Esophagus squamous epithelium (tissue), 5 donors: ENCODE data around the gene FCN1. TPM values are rescaled to one million over a fixed set of nuclear protein-coding genes. Genes with fewer than 3 reads are reported as not detected.
A peak's percentile ranks its signal among the peaks of the same experiment; 100 is the strongest.

Source experiments
- DNase-seq: peaks from one replicate; lab custom pipeline; 2025; lab: John Stamatoyannopoulos, UW
- H3K27ac ChIP-seq, 4 donors: fragments of 200-600 bp; sonication (generic); one replicate each; pipeline ENCODE4 v1.5.1; 2016 to 2019; ENCODE audit warnings: mild to moderate bottlenecking in 1 of 4
- H3K27me3 ChIP-seq, 4 donors: fragments of 200-600 bp; sonication (generic); 1 replicate in 3 of 4; 2 replicates in 1 of 4; pipeline versions ENCODE4 v1.5.1 to v1.6.0; 2017 to 2021; ENCODE audit warnings: antibody characterized with exemption in 1 of 4
- H3K36me3 ChIP-seq, 3 donors: fragments of 200-600 bp; sonication (generic); one replicate each; pipeline ENCODE4 v1.5.1; 2016 to 2019
- H3K4me1 ChIP-seq, 3 donors: fragments of 200-600 bp; sonication (generic); one replicate each; pipeline ENCODE4 v1.5.1; 2017 to 2019
- H3K4me3 ChIP-seq, 4 donors: fragments of 200-600 bp; sonication (generic); 1 replicate in 3 of 4; 2 replicates in 1 of 4; pipeline ENCODE4 v1.5.1; 2016 to 2019; ENCODE audit warnings: mild to moderate bottlenecking in 2 of 4, moderate library complexity in 1 of 4
- H3K9me3 ChIP-seq, 3 donors: fragments of 200-600 bp; sonication (generic); one replicate each; pipeline ENCODE4 v1.5.1; 2016 to 2019
- CTCF ChIP-seq, 6 experiments: fragments of 450-650 bp in 4 of 6; fragments of 200-600 bp in 2 of 6; sonication (generic) in 2 of 6; IDR thresholded peaks; one replicate each; pipeline ENCODE4 v1.5.1; 2016 to 2019; ENCODE audit warnings: antibody characterized with exemption in 6 of 6, mild to moderate bottlenecking in 4 of 6, moderate library complexity in 4 of 6
- POLR2A ChIP-seq, 4 donors: fragments of 450-650 bp; IDR thresholded peaks; one replicate each; pipeline ENCODE4 v1.6.1; 2017; ENCODE audit warnings: antibody characterized with exemption in 4 of 4, mild to moderate bottlenecking in 4 of 4, moderate library complexity in 3 of 4
- WGBS, 2 donors: methylation state at CpG; one replicate each; pipeline ENCODE4 v1.1.5; 2018; 5-methylcytosine and 5-hydroxymethylcytosine counted together
- intact Hi-C: fragments of 100-400 bp; cut with DNase I; formaldehyde crosslinking; loops from one replicate; pipeline ENCODE4 v1.15.0; 2022
- total RNA-seq, 4 donors: library from RNA; depleted of rRNA; stranded (reverse); fragments of >200 nt; gene quantifications; one replicate each; pipeline ENCODE4 v1.1.0, GENCODE V29; 2016
- donor health status: DM: yes; HTN: yes; CAD: no.

FCN1 gene
- total RNA-seq, 4 donors from 2014 or later = 0.22 to 5.7 (median 0.76) TPM; not detected in 1

GRCh38 chr9:134928436-134929192 lies 10.9 kb upstream of the FCN1 start:
- H3K27me3 ChIP-seq = peaks cover 0 to 54% (median 0%) of the 10 kb centered on the region in 4 donors
- H3K4me3 ChIP-seq = no peak overlapping the region
- WGBS, 2 donors = 83 to 94% methylated on average over 2 to 5 of the region's 15 CpGs
- TF ChIP-seq POLR2A (IDR thresholded peaks at IDR 0.05) (no peak), CTCF (IDR thresholded peaks at IDR 0.05) (no peak)
- no peaks in the 10 kb centered on the region for H3K9me3 ChIP-seq
- no peak for DNase-seq
- intact Hi-C loops = no loop called here
- H3K27ac ChIP-seq = peak overlapping the region in 1 of 4 donors; percentile 55
- no peaks in the 10 kb centered on the region for H3K36me3 ChIP-seq
- H3K4me1 ChIP-seq = no peaks in the 10 kb centered on the region

GRCh38 chr9:134925011-134925511 lies 7.3 kb upstream of the FCN1 start:
- 73 to 83% methylated on average over 7 of the region's 7 CpGs for WGBS, 2 donors
- Histone ChIP-seq H3K4me1 (no peaks in the 10 kb centered on the region), H3K27me3 (peaks cover 0 to 41% (median 0%) of the 10 kb centered on the region in 4 donors), H3K4me3 (no peak overlapping the region), H3K36me3 (no peaks in the 10 kb centered on the region), H3K27ac (no peak overlapping the region), H3K9me3 (peaks cover 0 to 3% (median 0%) of the 10 kb centered on the region in 3 donors)
- intact Hi-C loops = no loop called here
- TF ChIP-seq POLR2A (IDR thresholded peaks at IDR 0.05) = no peak
- no peak for TF ChIP-seq CTCF (IDR thresholded peaks at IDR 0.05)
- DNase-seq = no peak

- no peak overlapping the region for H3K4me3 ChIP-seq
- H3K4me1 ChIP-seq = no peaks in the 10 kb centered on the region
- H3K36me3 ChIP-seq = no peaks in the 10 kb centered on the region
- no peak for DNase-seq
- H3K27me3 ChIP-seq = peaks cover 0 to 27% (median 0%) of the 10 kb centered on the region in 4 donors
- WGBS, 2 donors = 55 to 63% methylated on average over 2 to 7 of the region's 7 CpGs
- H3K9me3 ChIP-seq = peaks cover 0 to 10% (median 0%) of the 10 kb centered on the region in 3 donors
- H3K27ac ChIP-seq = no peak overlapping the region
- TF ChIP-seq CTCF (IDR thresholded peaks at IDR 0.05) (no peak), POLR2A (IDR thresholded peaks at IDR 0.05) (no peak)
- intact Hi-C loops = no loop called here
Measured at GRCh38 chr9:134923466-134923865, 5.8 kb upstream of the FCN1 start.

- no peak overlapping the region for H3K4me3 ChIP-seq
- TF ChIP-seq CTCF (IDR thresholded peaks at IDR 0.05) (no peak), POLR2A (IDR thresholded peaks at IDR 0.05) (no peak)
- 56 to 66% methylated on average over 6 to 8 of the region's 9 CpGs for WGBS, 2 donors
- no peak for DNase-seq
- H3K27me3 ChIP-seq = peaks cover 0 to 25% (median 0%) of the 10 kb centered on the region in 4 donors
- intact Hi-C loops = no loop called here
- no peaks in the 10 kb centered on the region for H3K4me1 ChIP-seq
- peaks cover 0 to 10% (median 0%) of the 10 kb centered on the region in 3 donors for H3K9me3 ChIP-seq
- H3K27ac ChIP-seq = no peak overlapping the region
- no peaks in the 10 kb centered on the region for H3K36me3 ChIP-seq
Measured at GRCh38 chr9:134922932-134923240, 5.2 kb upstream of the FCN1 start.
